ENCODE data around the gene ZNF584. TPM values are rescaled to one million over a fixed set of nuclear protein-coding genes. Genes with fewer than 3 reads are reported as not detected.

The ZNF584 gene
- total RNA-seq, 4 donors from 2014 or later = 10.9 to 17.6 (median 12.6) TPM

GRCh38 chr19:58397533-58398037 is 10.9 kb upstream of the ZNF584 start:
- Histone ChIP-seq H3K4me3 (no peak overlapping the region), H3K36me3 (peaks cover 0 to 29% of the 10 kb centered on the region in 2 donors), H3K27me3 (peaks cover 38% of the 10 kb centered on the region), H3K27ac (no peak overlapping the region), H3K4me1 (peaks cover 0 to 40% (median 11%) of the 10 kb centered on the region in 3 donors), H3K9me3 (no peaks in the 10 kb centered on the region)
- ATAC-seq = no peak
- TF ChIP-seq POLR2A (IDR thresholded peaks at IDR 0.05) (no peak), POLR2AphosphoS5 (IDR thresholded peaks at IDR 0.05) (no peak), EP300 (IDR thresholded peaks at IDR 0.05) (no peak), CTCF (IDR thresholded peaks at IDR 0.05) (no peak)
- WGBS, 2 donors (ENCODE audit: low coverage in 1 of 2) = 60% methylated on average over 2 of the region's 7 CpGs; no CpG with 5 or more reads in 1 of the 2 donors

- peaks cover 0 to 24% of the 10 kb centered on the region in 2 donors for H3K36me3 ChIP-seq
- H3K27me3 ChIP-seq = peaks cover 38% of the 10 kb centered on the region
- no peak overlapping the region for H3K4me3 ChIP-seq
- H3K9me3 ChIP-seq = no peaks in the 10 kb centered on the region
- WGBS, 2 donors (ENCODE audit: low coverage in 1 of 2) = 60 to 79% methylated on average over 1 to 2 of the region's 4 CpGs
- TF ChIP-seq POLR2AphosphoS5 (IDR thresholded peaks at IDR 0.05) (no peak), POLR2A (IDR thresholded peaks at IDR 0.05) (no peak), EP300 (IDR thresholded peaks at IDR 0.05) (no peak), CTCF (IDR thresholded peaks at IDR 0.05) (no peak)
- H3K27ac ChIP-seq = no peak overlapping the region
- H3K4me1 ChIP-seq = peaks cover 0 to 40% (median 11%) of the 10 kb centered on the region in 3 donors
- no peak for ATAC-seq
Observed at GRCh38 chr19:58398087-58398486, 10.4 kb upstream of the ZNF584 start.

GRCh38 chr19:58398545-58398944 is 9.9 kb upstream of the ZNF584 start:
- Histone ChIP-seq H3K9me3 (no peaks in the 10 kb centered on the region), H3K27ac (no peak overlapping the region), H3K36me3 (peaks cover 0 to 20% of the 10 kb centered on the region in 2 donors), H3K4me3 (no peak overlapping the region), H3K27me3 (peaks cover 38% of the 10 kb centered on the region), H3K4me1 (peaks cover 0 to 40% (median 11%) of the 10 kb centered on the region in 3 donors)
- TF ChIP-seq CTCF (IDR thresholded peaks at IDR 0.05) (no peak), POLR2AphosphoS5 (IDR thresholded peaks at IDR 0.05) (no peak), EP300 (IDR thresholded peaks at IDR 0.05) (no peak), POLR2A (IDR thresholded peaks at IDR 0.05) (no peak)
- 89 to 94% methylated on average over 6 of the region's 6 CpGs for WGBS, 2 donors (ENCODE audit: low coverage in 1 of 2)
- ATAC-seq = no peak

- WGBS, 2 donors (ENCODE audit: low coverage in 1 of 2) = no CpG with 5 or more reads among the region's 3 CpGs
- Histone ChIP-seq H3K36me3 (peaks cover 0 to 6% of the 10 kb centered on the region in 2 donors), H3K4me1 (peaks cover 0 to 40% (median 11%) of the 10 kb centered on the region in 3 donors), H3K27ac (no peak overlapping the region), H3K9me3 (no peaks in the 10 kb centered on the region), H3K27me3 (peaks cover 38% of the 10 kb centered on the region), H3K4me3 (peak overlapping the region in 1 of 2 donors; percentile 56)
- TF ChIP-seq CTCF (IDR thresholded peaks at IDR 0.05) = no peak
- TF ChIP-seq POLR2AphosphoS5 (IDR thresholded peaks at IDR 0.05) = no peak
- no peak for TF ChIP-seq POLR2A (IDR thresholded peaks at IDR 0.05)
- TF ChIP-seq EP300 (IDR thresholded peaks at IDR 0.05) = no peak
- no peak for ATAC-seq
Observed at GRCh38 chr19:58399903-58400302, 8.5 kb upstream of the ZNF584 start.

- Histone ChIP-seq H3K27ac (peak overlapping the region in 3 of 4 donors; percentile 55 to 73 (median 60)), H3K9me3 (no peaks in the 10 kb centered on the region), H3K36me3 (peaks cover 0 to 1% of the 10 kb centered on the region in 2 donors), H3K27me3 (peaks cover 33% of the 10 kb centered on the region), H3K4me3 (peak overlapping the region; percentile 18 to 56), H3K4me1 (peaks cover 0 to 40% (median 11%) of the 10 kb centered on the region in 3 donors)
- ATAC-seq = no peak
- WGBS, 2 donors (ENCODE audit: low coverage in 1 of 2) = 50 to 57% methylated on average over 4 to 7 of the region's 18 CpGs
- TF ChIP-seq POLR2A (IDR thresholded peaks at IDR 0.05) (no peak), POLR2AphosphoS5 (IDR thresholded peaks at IDR 0.05) (no peak), CTCF (IDR thresholded peaks at IDR 0.05) (no peak), EP300 (IDR thresholded peaks at IDR 0.05) (no peak)
Observed at GRCh38 chr19:58400316-58400915, 8.0 kb upstream of the ZNF584 start.
